ENCODE data around the gene PCSK1.

Gene PCSK1

GRCh38 chr5:96426831-96427230 lies 6.2 kb downstream of the PCSK1 start:
- no peaks in the 10 kb centered on the region for H3K4me1 ChIP-seq (ENCODE audit: control insufficient read depth, insufficient read depth, low read length)
- H3K9me3 ChIP-seq (ENCODE audit: control insufficient read depth in 2 of 2, low read length in 2 of 2), result no peaks in the 10 kb centered on the region
- H3K36me3 ChIP-seq (ENCODE audit: control insufficient read depth in 2 of 2, insufficient read depth in 2 of 2, low read length in 2 of 2), result no peaks in the 10 kb centered on the region
- peaks cover 8 to 13% of the 10 kb centered on the region in 2 donors for H3K27me3 ChIP-seq (ENCODE audit: control insufficient read depth in 1 of 2, insufficient read depth in 2 of 2, low read length in 2 of 2)
- H3K9ac ChIP-seq (ENCODE audit: low read length in 2 of 2), result no peak overlapping the region
- no peak overlapping the region for H3K4me3 ChIP-seq (ENCODE audit: low read length in 2 of 2)
- no peak overlapping the region for H3K27ac ChIP-seq (ENCODE audit: low read length)

GRCh38 chr5:96425443-96425842 lies 7.6 kb downstream of the PCSK1 start:
- H3K4me3 ChIP-seq (ENCODE audit: low read length in 2 of 2), result no peak overlapping the region

GRCh38 chr5:96415897-96416296 lies 17.2 kb downstream of the PCSK1 start:
- Histone ChIP-seq H3K27ac (ENCODE audit: low read length) (no peak overlapping the region), H3K4me1 (ENCODE audit: control insufficient read depth, insufficient read depth, low read length) (no peaks in the 10 kb centered on the region), H3K9ac (ENCODE audit: low read length in 2 of 2) (no peak overlapping the region), H3K27me3 (ENCODE audit: control insufficient read depth in 1 of 2, insufficient read depth in 2 of 2, low read length in 2 of 2) (no peaks in the 10 kb centered on the region), H3K9me3 (ENCODE audit: control insufficient read depth in 2 of 2, low read length in 2 of 2) (no peaks in the 10 kb centered on the region), H3K4me3 (ENCODE audit: low read length in 2 of 2) (no peak overlapping the region), H3K36me3 (ENCODE audit: control insufficient read depth in 2 of 2, insufficient read depth in 2 of 2, low read length in 2 of 2) (no peaks in the 10 kb centered on the region)

More at GRCh38 chr5:96425443-96425842, 7.6 kb downstream of the PCSK1 start:
- no peak overlapping the region for H3K27ac ChIP-seq (ENCODE audit: low read length)
- H3K36me3 ChIP-seq (ENCODE audit: control insufficient read depth in 2 of 2, insufficient read depth in 2 of 2, low read length in 2 of 2), result no peaks in the 10 kb centered on the region
- H3K4me1 ChIP-seq (ENCODE audit: control insufficient read depth, insufficient read depth, low read length), result no peaks in the 10 kb centered on the region
- H3K9me3 ChIP-seq (ENCODE audit: control insufficient read depth in 2 of 2, low read length in 2 of 2), result no peaks in the 10 kb centered on the region
- H3K27me3 ChIP-seq (ENCODE audit: control insufficient read depth in 1 of 2, insufficient read depth in 2 of 2, low read length in 2 of 2), result peaks cover 0 to 4% of the 10 kb centered on the region in 2 donors
- no peak overlapping the region for H3K9ac ChIP-seq (ENCODE audit: low read length in 2 of 2)

GRCh38 chr5:96412868-96413449 lies 20.1 kb downstream of the PCSK1 start:
- H3K9ac ChIP-seq (ENCODE audit: low read length in 2 of 2), result no peak overlapping the region
- no peak overlapping the region for H3K27ac ChIP-seq (ENCODE audit: low read length)
- H3K9me3 ChIP-seq (ENCODE audit: control insufficient read depth in 2 of 2, low read length in 2 of 2), result no peaks in the 10 kb centered on the region
- no peaks in the 10 kb centered on the region for H3K27me3 ChIP-seq (ENCODE audit: control insufficient read depth in 1 of 2, insufficient read depth in 2 of 2, low read length in 2 of 2)
- H3K4me3 ChIP-seq (ENCODE audit: low read length in 2 of 2), result no peak overlapping the region
- no peaks in the 10 kb centered on the region for H3K36me3 ChIP-seq (ENCODE audit: control insufficient read depth in 2 of 2, insufficient read depth in 2 of 2, low read length in 2 of 2)
- H3K4me1 ChIP-seq (ENCODE audit: control insufficient read depth, insufficient read depth, low read length), result no peaks in the 10 kb centered on the region

- Histone ChIP-seq H3K9me3 (ENCODE audit: control insufficient read depth in 2 of 2, low read length in 2 of 2) (no peaks in the 10 kb centered on the region), H3K4me3 (ENCODE audit: low read length in 2 of 2) (no peak overlapping the region), H3K9ac (ENCODE audit: low read length in 2 of 2) (no peak overlapping the region), H3K27ac (ENCODE audit: low read length) (no peak overlapping the region), H3K27me3 (ENCODE audit: control insufficient read depth in 1 of 2, insufficient read depth in 2 of 2, low read length in 2 of 2) (no peaks in the 10 kb centered on the region), H3K4me1 (ENCODE audit: control insufficient read depth, insufficient read depth, low read length) (no peaks in the 10 kb centered on the region), H3K36me3 (ENCODE audit: control insufficient read depth in 2 of 2, insufficient read depth in 2 of 2, low read length in 2 of 2) (no peaks in the 10 kb centered on the region)
Observed at GRCh38 chr5:96410013-96410412, 23.0 kb downstream of the PCSK1 start.

GRCh38 chr5:96408841-96409538 lies 24.1 kb downstream of the PCSK1 start:
- no peaks in the 10 kb centered on the region for H3K9me3 ChIP-seq (ENCODE audit: control insufficient read depth in 2 of 2, low read length in 2 of 2)
- no peak overlapping the region for H3K27ac ChIP-seq (ENCODE audit: low read length)
- no peak overlapping the region for H3K4me3 ChIP-seq (ENCODE audit: low read length in 2 of 2)
- no peaks in the 10 kb centered on the region for H3K27me3 ChIP-seq (ENCODE audit: control insufficient read depth in 1 of 2, insufficient read depth in 2 of 2, low read length in 2 of 2)
- H3K36me3 ChIP-seq (ENCODE audit: control insufficient read depth in 2 of 2, insufficient read depth in 2 of 2, low read length in 2 of 2), result no peaks in the 10 kb centered on the region
- no peaks in the 10 kb centered on the region for H3K4me1 ChIP-seq (ENCODE audit: control insufficient read depth, insufficient read depth, low read length)
- H3K9ac ChIP-seq (ENCODE audit: low read length in 2 of 2), result no peak overlapping the region

GRCh38 chr5:96408210-96408777 lies 24.8 kb downstream of the PCSK1 start:
- Histone ChIP-seq H3K36me3 (ENCODE audit: control insufficient read depth in 2 of 2, insufficient read depth in 2 of 2, low read length in 2 of 2) (no peaks in the 10 kb centered on the region), H3K4me1 (ENCODE audit: control insufficient read depth, insufficient read depth, low read length) (no peaks in the 10 kb centered on the region), H3K27me3 (ENCODE audit: control insufficient read depth in 1 of 2, insufficient read depth in 2 of 2, low read length in 2 of 2) (no peaks in the 10 kb centered on the region), H3K9ac (ENCODE audit: low read length in 2 of 2) (no peak overlapping the region), H3K27ac (ENCODE audit: low read length) (no peak overlapping the region), H3K4me3 (ENCODE audit: low read length in 2 of 2) (no peak overlapping the region), H3K9me3 (ENCODE audit: control insufficient read depth in 2 of 2, low read length in 2 of 2) (no peaks in the 10 kb centered on the region)

- H3K4me3 ChIP-seq (ENCODE audit: low read length in 2 of 2), result no peak overlapping the region
- H3K4me1 ChIP-seq (ENCODE audit: control insufficient read depth, insufficient read depth, low read length), result no peaks in the 10 kb centered on the region
- H3K9me3 ChIP-seq (ENCODE audit: control insufficient read depth in 2 of 2, low read length in 2 of 2), result no peaks in the 10 kb centered on the region
- no peaks in the 10 kb centered on the region for H3K27me3 ChIP-seq (ENCODE audit: control insufficient read depth in 1 of 2, insufficient read depth in 2 of 2, low read length in 2 of 2)
- no peaks in the 10 kb centered on the region for H3K36me3 ChIP-seq (ENCODE audit: control insufficient read depth in 2 of 2, insufficient read depth in 2 of 2, low read length in 2 of 2)
- no peak overlapping the region for H3K27ac ChIP-seq (ENCODE audit: low read length)
- no peak overlapping the region for H3K9ac ChIP-seq (ENCODE audit: low read length in 2 of 2)
Observed at GRCh38 chr5:96407436-96407835, 25.6 kb downstream of the PCSK1 start.

GRCh38 chr5:96404191-96404867 lies 28.7 kb downstream of the PCSK1 start:
- Histone ChIP-seq H3K27ac (ENCODE audit: low read length) (no peak overlapping the region), H3K9ac (ENCODE audit: low read length in 2 of 2) (no peak overlapping the region), H3K4me1 (ENCODE audit: control insufficient read depth, insufficient read depth, low read length) (no peaks in the 10 kb centered on the region), H3K9me3 (ENCODE audit: control insufficient read depth in 2 of 2, low read length in 2 of 2) (no peaks in the 10 kb centered on the region), H3K36me3 (ENCODE audit: control insufficient read depth in 2 of 2, insufficient read depth in 2 of 2, low read length in 2 of 2) (no peaks in the 10 kb centered on the region), H3K27me3 (ENCODE audit: control insufficient read depth in 1 of 2, insufficient read depth in 2 of 2, low read length in 2 of 2) (no peaks in the 10 kb centered on the region), H3K4me3 (ENCODE audit: low read length in 2 of 2) (no peak overlapping the region)

- Histone ChIP-seq H3K4me1 (ENCODE audit: control insufficient read depth, insufficient read depth, low read length) (no peaks in the 10 kb centered on the region), H3K36me3 (ENCODE audit: control insufficient read depth in 2 of 2, insufficient read depth in 2 of 2, low read length in 2 of 2) (no peaks in the 10 kb centered on the region), H3K9ac (ENCODE audit: low read length in 2 of 2) (no peak overlapping the region), H3K9me3 (ENCODE audit: control insufficient read depth in 2 of 2, low read length in 2 of 2) (no peaks in the 10 kb centered on the region), H3K4me3 (ENCODE audit: low read length in 2 of 2) (no peak overlapping the region), H3K27me3 (ENCODE audit: control insufficient read depth in 1 of 2, insufficient read depth in 2 of 2, low read length in 2 of 2) (no peaks in the 10 kb centered on the region), H3K27ac (ENCODE audit: low read length) (no peak overlapping the region)
Observed at GRCh38 chr5:96402500-96402899, 30.5 kb downstream of the PCSK1 start.
